DND-41 (cell line): ENCODE results near the gene TPPP.
"Not testable (repeated sequence)": the region's sequence is repeated elsewhere in the genome, so short reads cannot be mapped to it uniquely, and the experiment has no call there.

Experiments used
- ATAC-seq: fragments of 200-7000 bp; cut with Tn5 transposase; 3 replicates; pipeline ENCODE4 v1.9.1; 2021; ENCODE audit warnings: low read depth; ENCODE audit not compliant: insufficient read depth
- DNase-seq: peaks from one replicate; pipeline ENCODE4 v3.0.0-alpha.2; 2020
- H2AFZ ChIP-seq: 2 replicates; pipeline ENCODE4 v1.6.0; 2012; ENCODE audit warnings: low read depth, low read length
- H3K27ac ChIP-seq: 2 replicates; pipeline ENCODE4 v1.5.1; 2012; ENCODE audit warnings: low read length, inconsistent platforms
- H3K27me3 ChIP-seq: fragments of 200-600 bp; sonication (generic); 2 replicates; pipeline ENCODE4 v1.6.0; 2012; ENCODE audit warnings: low read length, mild to moderate bottlenecking, inconsistent platforms; ENCODE audit not compliant: insufficient read depth, poor library complexity
- H3K36me3 ChIP-seq: 2 replicates; pipeline ENCODE4 v1.5.1; 2012; ENCODE audit warnings: low read length, inconsistent platforms; ENCODE audit not compliant: insufficient read depth
- H3K4me1 ChIP-seq: 2 replicates; pipeline ENCODE4 v1.5.1; 2012; ENCODE audit warnings: mild to moderate bottlenecking, low read length; ENCODE audit not compliant: insufficient read depth
- H3K4me2 ChIP-seq: 2 replicates; pipeline ENCODE4 v1.6.0; 2012; ENCODE audit warnings: mild to moderate bottlenecking, moderate library complexity, low read length, inconsistent platforms; ENCODE audit not compliant: insufficient read depth
- H3K4me3 ChIP-seq, 2 experiments: fragments of 200-600 bp in 1 of 2; shearing (Covaris generic) in 1 of 2; 2 replicates each; pipeline ENCODE4 v1.5.1; 2012 to 2016; ENCODE audit warnings: inconsistent platforms in 2 of 2, low read length in 2 of 2, mild to moderate bottlenecking in 2 of 2, low read depth in 1 of 2, moderate library complexity in 1 of 2
- H3K79me2 ChIP-seq: 2 replicates; pipeline ENCODE4 v1.6.0; 2012; ENCODE audit warnings: low read length, inconsistent platforms; ENCODE audit not compliant: insufficient read depth
- H3K9ac ChIP-seq: 2 replicates; pipeline ENCODE4 v1.6.0; 2012; ENCODE audit warnings: low read depth, mild to moderate bottlenecking, inconsistent platforms, low read length, moderate library complexity
- H3K9me3 ChIP-seq: 2 replicates; pipeline ENCODE4 v1.5.1; 2012; ENCODE audit warnings: low read length, moderate library complexity, mild to moderate bottlenecking, inconsistent platforms; ENCODE audit not compliant: insufficient read depth, severe bottlenecking
- H4K20me1 ChIP-seq: 2 replicates; pipeline ENCODE4 v1.6.0; 2012; ENCODE audit warnings: low read length; ENCODE audit not compliant: insufficient read depth

The TPPP gene

DNA sequence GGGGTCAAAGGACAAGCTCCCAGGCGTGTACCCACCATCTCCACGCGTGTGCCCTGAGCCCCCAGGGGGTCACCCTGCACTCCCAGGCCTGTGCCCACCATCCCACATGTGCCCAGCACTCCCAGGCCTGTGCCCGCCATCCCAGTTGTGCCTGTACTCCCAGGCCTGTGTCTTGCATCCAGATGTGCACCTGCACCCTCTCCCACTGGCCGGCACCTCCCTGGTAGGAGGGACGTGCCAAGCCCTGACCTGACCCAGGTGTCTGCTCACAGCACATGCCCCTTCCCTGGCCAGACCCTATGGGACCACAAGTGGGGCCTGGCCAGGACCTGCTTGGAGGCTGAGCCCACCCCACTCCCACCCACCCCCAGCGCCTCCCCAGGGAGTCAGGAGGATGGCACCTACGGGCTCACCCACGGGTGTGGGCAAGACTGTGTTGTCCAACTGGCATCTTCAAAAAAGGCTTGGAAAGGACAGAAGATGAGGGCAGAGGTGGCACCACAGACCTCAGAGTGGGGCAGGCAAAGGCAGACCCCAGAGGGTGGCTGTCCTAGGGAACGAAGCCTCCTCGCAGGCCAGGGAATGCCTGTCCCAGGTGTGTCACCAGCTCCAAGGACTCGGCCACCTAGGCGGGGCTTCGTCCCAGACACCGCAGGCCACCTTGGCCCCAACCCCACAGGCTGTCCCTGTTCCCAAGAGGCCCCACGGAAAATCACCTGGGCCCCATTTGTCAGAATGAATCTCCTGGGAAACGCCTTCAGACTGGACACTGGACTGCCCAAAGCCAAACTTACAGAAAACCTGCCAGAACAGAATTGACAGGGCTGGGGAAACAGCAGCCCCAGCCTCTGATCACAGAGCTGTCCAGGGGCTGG, 11.6 kb downstream of the TPPP start:
- not testable (repeated sequence) for H3K9me3 ChIP-seq, H3K4me3 ChIP-seq, H3K9ac ChIP-seq, H3K27ac ChIP-seq, DNase-seq, H3K36me3 ChIP-seq, H3K4me1 ChIP-seq, H2AFZ ChIP-seq, ATAC-seq, H4K20me1 ChIP-seq, H3K27me3 ChIP-seq, H3K4me2 ChIP-seq, H3K79me2 ChIP-seq

DNA sequence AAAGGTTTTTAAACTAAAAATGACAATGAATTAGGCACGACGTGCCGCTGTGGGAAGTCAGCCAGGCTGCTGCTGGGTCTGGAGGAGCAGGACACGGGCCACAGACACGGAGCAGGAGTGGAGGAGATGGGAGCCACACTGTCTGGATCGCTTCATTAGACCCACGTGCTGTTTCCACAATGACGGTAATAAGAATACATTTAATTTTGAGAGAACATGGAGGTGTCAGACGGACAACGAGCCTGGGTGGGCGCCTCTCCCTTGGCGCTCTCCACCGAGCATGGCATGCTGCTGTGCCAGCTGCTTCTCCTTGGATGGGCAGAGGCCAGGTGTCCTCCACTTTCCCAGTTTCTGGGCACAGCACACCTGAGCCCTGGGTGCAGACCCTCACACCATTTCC, 12.3 kb downstream of the TPPP start:
- H3K4me2 ChIP-seq, DNase-seq, H3K4me3 ChIP-seq, H3K79me2 ChIP-seq, ATAC-seq, H3K36me3 ChIP-seq, H2AFZ ChIP-seq, H4K20me1 ChIP-seq, H3K27ac ChIP-seq, H3K9me3 ChIP-seq, H3K27me3 ChIP-seq, H3K4me1 ChIP-seq, H3K9ac ChIP-seq: not testable (repeated sequence)

DNA sequence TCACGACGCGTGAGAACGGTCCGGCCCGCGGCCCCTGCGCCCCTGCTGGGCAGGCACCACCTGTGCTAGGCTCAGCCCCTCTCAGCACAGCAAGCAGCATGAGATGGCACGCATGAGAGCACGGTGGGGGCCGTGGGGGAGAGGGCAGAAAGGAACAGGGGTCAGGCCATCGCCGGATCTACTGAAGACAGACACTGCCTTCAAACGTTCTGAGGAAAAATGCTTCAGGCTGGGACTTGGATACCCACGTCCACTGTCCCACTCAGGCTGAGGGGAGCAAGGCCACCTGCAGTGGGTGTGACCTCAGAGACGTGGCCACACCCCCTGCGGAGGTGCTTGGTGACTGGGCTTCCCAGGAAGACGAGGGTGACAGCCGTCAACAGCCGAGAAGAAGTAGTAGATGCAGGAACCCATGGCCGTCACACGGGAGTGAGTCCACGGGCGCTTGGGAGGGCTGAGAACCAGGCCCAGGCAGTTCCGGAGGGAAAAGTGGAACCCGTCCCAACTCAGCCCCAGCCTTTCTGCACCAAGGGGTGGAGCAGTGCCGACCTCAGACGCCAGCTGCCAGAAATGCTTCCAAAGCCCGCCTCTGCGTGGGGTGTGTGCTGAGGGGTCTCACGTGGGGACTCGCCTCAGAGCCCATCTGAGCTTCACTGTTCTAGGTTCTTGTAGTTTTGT, 12.9 kb downstream of the TPPP start:
- DNase-seq, H3K4me1 ChIP-seq, H4K20me1 ChIP-seq: not testable (repeated sequence)

DNA sequence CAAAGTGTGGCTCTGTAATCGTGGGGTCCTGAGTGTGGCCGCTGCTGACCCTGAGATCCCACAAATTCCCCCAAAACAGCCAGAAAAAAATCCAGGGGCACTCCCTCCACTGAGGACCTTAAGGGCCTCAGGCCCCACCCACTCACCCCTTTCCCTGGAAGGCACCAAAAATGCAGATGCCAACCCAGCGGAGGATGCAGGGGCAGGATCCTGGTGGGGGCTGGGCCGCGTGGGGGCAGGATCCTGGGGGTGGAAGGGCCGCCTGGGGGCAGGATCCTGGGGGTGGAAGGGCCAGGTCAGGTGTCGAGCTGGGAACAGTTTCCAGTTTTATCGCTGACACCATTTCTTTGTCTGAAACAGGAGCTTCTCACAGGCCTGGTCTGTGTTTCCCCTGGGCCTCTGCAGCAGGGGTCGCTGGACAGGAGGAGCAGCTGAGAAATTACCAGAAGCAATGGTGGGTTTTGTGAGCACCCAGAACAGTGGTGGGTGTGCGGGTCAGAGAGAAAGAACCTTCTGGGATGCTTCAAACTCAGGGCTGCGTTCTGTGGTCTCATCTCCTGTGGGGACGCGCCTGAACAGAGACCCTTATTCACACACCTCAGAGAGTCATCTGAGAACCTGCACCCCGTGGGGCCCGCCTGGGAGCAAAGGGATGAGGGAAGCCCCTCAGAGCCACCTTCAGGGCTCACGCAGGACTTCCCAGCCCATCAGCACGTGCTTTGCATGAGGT, 13.8 kb downstream of the TPPP start:
- H3K79me2 ChIP-seq, H3K4me1 ChIP-seq, H2AFZ ChIP-seq, H3K27me3 ChIP-seq, DNase-seq, H3K27ac ChIP-seq, H4K20me1 ChIP-seq, ATAC-seq, H3K36me3 ChIP-seq, H3K4me2 ChIP-seq, H3K9me3 ChIP-seq, H3K4me3 ChIP-seq, H3K9ac ChIP-seq: not testable (repeated sequence)

More for the DNA sequence above, 12.9 kb downstream of the TPPP start:
- not testable (repeated sequence) for H3K9me3 ChIP-seq, H3K36me3 ChIP-seq, H2AFZ ChIP-seq, ATAC-seq, H3K9ac ChIP-seq, H3K27ac ChIP-seq, H3K4me3 ChIP-seq, H3K79me2 ChIP-seq, H3K27me3 ChIP-seq, H3K4me2 ChIP-seq

DNA sequence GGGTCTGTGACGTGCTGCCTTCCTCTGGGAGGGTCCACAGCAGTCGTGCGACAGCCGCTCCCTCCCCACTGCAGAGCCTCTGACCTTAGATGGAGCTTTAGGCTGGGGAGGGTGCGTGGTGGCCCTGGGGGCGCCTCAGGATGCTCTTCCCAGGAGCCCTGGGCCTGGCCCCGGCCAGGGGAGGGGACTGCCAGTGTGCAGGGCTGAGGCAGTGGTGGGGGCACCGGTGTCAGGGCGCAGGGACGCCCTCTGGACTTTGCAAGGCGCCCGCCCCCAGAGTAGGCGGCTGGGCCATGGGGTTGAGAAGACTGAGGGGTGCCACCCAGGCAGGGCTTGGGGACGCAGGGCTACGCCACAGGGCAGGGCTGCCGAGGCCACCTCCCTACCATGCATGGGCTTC, 14.6 kb downstream of the TPPP start:
- H3K4me2 ChIP-seq, H3K4me1 ChIP-seq, H3K27ac ChIP-seq, H3K9me3 ChIP-seq, H3K79me2 ChIP-seq, H2AFZ ChIP-seq, H3K9ac ChIP-seq, DNase-seq, H3K4me3 ChIP-seq, H3K36me3 ChIP-seq, ATAC-seq, H3K27me3 ChIP-seq: not testable (repeated sequence)
- peaks cover 13% of the 10 kb centered on the region for H4K20me1 ChIP-seq
